Naive thymus-derived CD8-positive, alpha-beta T cell (primary cell): Measurements from ENCODE around the gene OGFOD1. TPM values are rescaled to one million over a fixed set of nuclear protein-coding genes. Genes with fewer than 3 reads are reported as not detected.
"Not testable (repeated sequence)": the region's sequence is repeated elsewhere in the genome, so short reads cannot be mapped to it uniquely, and the experiment has no call there.

Experiments used
- ATAC-seq, 2 donors: fragments of 150-1000 bp; cut with Tn5 transposase in 1 of 2; sonication (Bioruptor Pico), chemical (Tn5 transposase) in 1 of 2; 1 replicate in 1 of 2; 2 replicates in 1 of 2; pipeline ENCODE4 v1.10.0; 2021; ENCODE audit warnings: mild to moderate bottlenecking in 2 of 2, moderate library complexity in 2 of 2
- POLR2A ChIA-PET: fragments of 350-600 bp; sonication (Branson Sonifier 250); formaldehyde crosslinking; loops from one replicate; lab custom pipeline; 2021; ENCODE audit warnings: antibody characterized with exemption; lab: Charles Lee
- DNase-seq, 10 donors: peaks; one replicate each; pipeline versions ENCODE4 v3.0.0 to v3.0.0-alpha.2; 2020 to 2022
- H3K27ac Mint-ChIP-seq, 10 donors: one replicate each; pipeline ENCODE4 v1.8.0; 2020 to 2022; ENCODE audit warnings: mild to moderate bottlenecking in 10 of 10, mixed read lengths in 10 of 10, moderate library complexity in 4 of 10, inconsistent platforms in 1 of 10
- H3K27me3 Mint-ChIP-seq, 5 donors: one replicate each; pipeline ENCODE4 v1.8.0; 2021 to 2022; ENCODE audit warnings: mixed read lengths in 5 of 5
- H3K36me3 Mint-ChIP-seq, 3 donors: one replicate each; pipeline ENCODE4 v1.8.0; 2020 to 2022; ENCODE audit warnings: mixed read lengths in 3 of 3, mild to moderate bottlenecking in 2 of 3, inconsistent platforms in 1 of 3
- H3K4me1 Mint-ChIP-seq, 4 donors: one replicate each; pipeline ENCODE4 v1.8.0; 2021 to 2022; ENCODE audit warnings: mixed read lengths in 4 of 4
- H3K4me3 Mint-ChIP-seq, 10 donors: one replicate each; pipeline ENCODE4 v1.8.0; 2020 to 2022; ENCODE audit warnings: mild to moderate bottlenecking in 10 of 10, mixed read lengths in 10 of 10, moderate library complexity in 6 of 10, inconsistent platforms in 1 of 10
- H3K9me3 Mint-ChIP-seq, 9 donors: one replicate each; pipeline ENCODE4 v1.8.0; 2020 to 2022; ENCODE audit warnings: mixed read lengths in 9 of 9, mild to moderate bottlenecking in 3 of 9, inconsistent platforms in 1 of 9, moderate library complexity in 1 of 9
- polyA plus RNA-seq, 3 donors: library from polyadenylated mRNA; unstranded; fragments of 300-500 nt; fragmentation: Illumina TruSeq; gene quantifications; one replicate each; pipeline ENCODE4 v1.2.3, GENCODE V29; 2021
- total RNA-seq, 8 experiments: library from RNA in 2 of 8; stranded (reverse) in 2 of 8; gene quantifications; one replicate each; pipeline ENCODE4 v1.2.3 and lab custom pipeline; 2021 to 2026

OGFOD1 gene
- total and polyA plus RNA-seq, 5 experiments from 2014 or later = 48.0 to 109 (median 94.1) TPM

DNA sequence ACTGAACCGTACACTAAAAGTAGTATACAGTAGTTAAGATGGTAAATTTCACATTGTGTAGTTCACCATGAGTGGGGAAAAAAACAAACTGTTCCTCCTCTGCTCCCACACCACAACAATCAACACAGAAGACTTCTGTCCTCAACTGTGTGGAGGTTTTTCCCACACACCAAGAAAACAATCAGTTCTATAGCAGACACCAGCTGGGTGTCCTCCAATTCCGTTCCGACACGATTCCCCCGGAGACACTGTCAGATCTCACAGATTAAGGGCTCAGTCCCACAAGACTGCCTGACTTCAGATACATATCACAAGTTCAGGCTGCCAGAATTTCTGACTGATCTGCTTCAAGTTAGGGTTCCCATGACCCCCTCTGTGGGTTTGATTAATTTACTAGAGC lies 36.7 kb downstream of the OGFOD1 start:
- peaks cover 5 to 55% (median 24%) of the 10 kb centered on the region in 3 donors for H3K36me3 Mint-ChIP-seq
- H3K27me3 Mint-ChIP-seq = no peaks in the 10 kb centered on the region
- DNase-seq = no peak

GRCh38 chr16:56488868-56489267 lies 37.5 kb downstream of the OGFOD1 start:
- H3K4me1 Mint-ChIP-seq, H3K27ac Mint-ChIP-seq, H3K4me3 Mint-ChIP-seq, H3K27me3 Mint-ChIP-seq, H3K9me3 Mint-ChIP-seq, DNase-seq, ATAC-seq, POLR2A ChIA-PET: not testable (repeated sequence)
- H3K36me3 Mint-ChIP-seq = peaks cover 5 to 54% (median 27%) of the 10 kb centered on the region in 3 donors

More for the DNA sequence above, 36.7 kb downstream of the OGFOD1 start:
- Mint-ChIP-seq H3K4me3 (no peak overlapping the region), H3K9me3 (peaks cover 0 to 1% (median 0%) of the 10 kb centered on the region in 9 donors), H3K4me1 (peaks cover 0 to 2% (median 1%) of the 10 kb centered on the region in 4 donors), H3K27ac (peak overlapping the region in 1 of 10 donors; percentile 3)
- POLR2A ChIA-PET = no interaction called here
- ATAC-seq = no peak

DNA sequence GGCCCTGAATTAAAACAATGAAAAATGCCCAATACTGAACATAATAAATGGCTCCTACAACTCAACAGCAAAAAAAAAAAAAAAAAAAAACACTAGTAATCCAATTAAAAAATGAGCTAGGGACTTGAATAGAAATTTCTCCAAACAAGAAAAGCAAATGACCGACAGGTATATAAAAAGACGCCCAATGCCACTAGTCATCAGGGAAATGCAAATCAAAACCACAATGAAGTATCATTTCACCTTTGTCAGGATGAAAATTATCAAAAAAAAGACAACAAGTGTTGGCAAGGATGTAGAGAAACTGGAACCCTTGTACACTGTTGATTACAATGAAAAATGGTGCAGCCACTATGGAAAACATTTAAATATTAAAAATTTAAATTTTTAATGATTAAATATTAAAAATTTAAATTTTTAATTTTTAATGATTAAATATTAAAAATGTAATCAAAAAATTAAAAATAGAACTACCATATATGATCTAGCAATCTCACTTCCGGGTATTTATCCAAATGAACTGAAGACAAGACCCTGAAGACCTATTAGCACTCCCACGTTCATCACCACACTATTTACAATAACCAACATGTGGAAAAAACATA lies 40.4 kb downstream of the OGFOD1 start:
- POLR2A ChIA-PET = no interaction called here
- no peak for DNase-seq
- no peaks in the 10 kb centered on the region for H3K9me3 Mint-ChIP-seq
- ATAC-seq = no peak
- no peak overlapping the region for H3K4me3 Mint-ChIP-seq
- H3K27me3 Mint-ChIP-seq = no peaks in the 10 kb centered on the region
- peaks cover 0 to 50% (median 19%) of the 10 kb centered on the region in 3 donors for H3K36me3 Mint-ChIP-seq
- peaks cover 0 to 4% (median 1%) of the 10 kb centered on the region in 4 donors for H3K4me1 Mint-ChIP-seq
- H3K27ac Mint-ChIP-seq = no peak overlapping the region

GRCh38 chr16:56493126-56493525 lies 41.8 kb downstream of the OGFOD1 start:
- ATAC-seq (no peak), DNase-seq (no peak)
- no peak overlapping the region for H3K27ac Mint-ChIP-seq
- POLR2A ChIA-PET = no interaction called here
- H3K36me3 Mint-ChIP-seq = peaks cover 0 to 63% (median 24%) of the 10 kb centered on the region in 3 donors
- no peaks in the 10 kb centered on the region for H3K27me3 Mint-ChIP-seq
- H3K4me1 Mint-ChIP-seq = peaks cover 0 to 2% (median 0%) of the 10 kb centered on the region in 4 donors
- no peak overlapping the region for H3K4me3 Mint-ChIP-seq
- H3K9me3 Mint-ChIP-seq = no peaks in the 10 kb centered on the region

DNA sequence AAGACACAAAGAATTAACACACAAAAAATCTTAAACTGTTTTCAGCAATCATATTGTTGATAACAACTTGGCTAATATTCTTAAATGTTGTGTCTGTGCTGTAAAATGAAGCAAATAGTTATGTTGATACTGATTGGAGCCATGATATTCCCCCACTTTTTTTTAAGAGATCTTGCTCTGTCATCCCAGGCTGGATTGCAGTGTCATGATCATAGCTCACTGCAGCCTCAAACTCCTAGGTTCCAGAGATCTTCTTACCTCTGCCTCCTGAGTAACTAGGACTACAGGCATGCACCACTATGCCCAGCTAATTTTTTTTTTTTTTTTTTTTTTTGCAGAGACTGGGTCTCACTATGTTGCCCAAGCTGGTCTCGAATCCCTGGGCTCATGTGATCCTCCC lies 42.5 kb downstream of the OGFOD1 start:
- no peak overlapping the region for H3K4me3 Mint-ChIP-seq
- ATAC-seq (no peak), DNase-seq (no peak)
- no peaks in the 10 kb centered on the region for H3K9me3 Mint-ChIP-seq
- no peaks in the 10 kb centered on the region for H3K27me3 Mint-ChIP-seq
- H3K36me3 Mint-ChIP-seq = peaks cover 6 to 70% (median 30%) of the 10 kb centered on the region in 3 donors
- H3K4me1 Mint-ChIP-seq = peaks cover 0 to 2% (median 0%) of the 10 kb centered on the region in 4 donors
- no peak overlapping the region for H3K27ac Mint-ChIP-seq
- POLR2A ChIA-PET = interaction anchor here (0.7 kb wide), 1 partner anchor 988 kb away, joined by 4 read pairs; no protein-coding TSS in a partner anchor

GRCh38 chr16:56505181-56505580 lies 53.8 kb downstream of the OGFOD1 start:
- no peak overlapping the region for H3K4me3 Mint-ChIP-seq
- DNase-seq (no peak), ATAC-seq (no peak)
- POLR2A ChIA-PET = no interaction called here
- no peaks in the 10 kb centered on the region for H3K9me3 Mint-ChIP-seq
- H3K27me3 Mint-ChIP-seq = no peaks in the 10 kb centered on the region
- peaks cover 5 to 92% (median 36%) of the 10 kb centered on the region in 3 donors for H3K36me3 Mint-ChIP-seq
- H3K4me1 Mint-ChIP-seq = no peaks in the 10 kb centered on the region
- H3K27ac Mint-ChIP-seq = peak overlapping the region in 1 of 10 donors; percentile 85

- H3K9me3 Mint-ChIP-seq = no peaks in the 10 kb centered on the region
- H3K4me1 Mint-ChIP-seq = peaks cover 0 to 2% (median under 1%) of the 10 kb centered on the region in 4 donors
- H3K27me3 Mint-ChIP-seq = no peaks in the 10 kb centered on the region
- ATAC-seq (no peak), DNase-seq (no peak)
- H3K27ac Mint-ChIP-seq = peak overlapping the region in 1 of 10 donors; percentile 80
- no peak overlapping the region for H3K4me3 Mint-ChIP-seq
- H3K36me3 Mint-ChIP-seq = peaks cover 4 to 94% (median 35%) of the 10 kb centered on the region in 3 donors
- POLR2A ChIA-PET = no interaction called here
These were observed 55.6 kb downstream of the OGFOD1 start for GRCh38 chr16:56506941-56507340.

- Mint-ChIP-seq H3K27me3 (no peaks in the 10 kb centered on the region), H3K36me3 (peaks cover 0 to 81% (median 31%) of the 10 kb centered on the region in 3 donors), H3K4me3 (no peak overlapping the region), H3K27ac (no peak overlapping the region), H3K4me1 (peaks cover 7 to 33% (median 26%) of the 10 kb centered on the region in 4 donors), H3K9me3 (no peaks in the 10 kb centered on the region)
- ATAC-seq (no peak), DNase-seq (no peak)
- POLR2A ChIA-PET = no interaction called here
These were observed 59.2 kb downstream of the OGFOD1 start for GRCh38 chr16:56510544-56510943.

- Mint-ChIP-seq H3K4me1 (peaks cover 12 to 48% (median 38%) of the 10 kb centered on the region in 4 donors), H3K27me3 (no peaks in the 10 kb centered on the region), H3K4me3 (no peak overlapping the region), H3K36me3 (peaks cover 0 to 69% (median 26%) of the 10 kb centered on the region in 3 donors), H3K9me3 (no peaks in the 10 kb centered on the region), H3K27ac (no peak overlapping the region)
- no peak for ATAC-seq
- POLR2A ChIA-PET = no interaction called here
- DNase-seq = no peak
These were observed 60.7 kb downstream of the OGFOD1 start for GRCh38 chr16:56512025-56512424.

- Mint-ChIP-seq H3K27me3 (no peaks in the 10 kb centered on the region), H3K27ac (no peak overlapping the region), H3K4me3 (peak overlapping the region in 1 of 10 donors; percentile 28), H3K36me3 (peaks cover 0 to 59% (median 20%) of the 10 kb centered on the region in 3 donors), H3K9me3 (no peaks in the 10 kb centered on the region), H3K4me1 (peaks cover 17 to 55% (median 49%) of the 10 kb centered on the region in 4 donors)
- POLR2A ChIA-PET = interaction anchor here (1.9 kb wide), 1 partner anchor 189 kb away, joined by 5 read pairs; no protein-coding TSS in a partner anchor
- DNase-seq (no peak), ATAC-seq (no peak)
These were observed 61.7 kb downstream of the OGFOD1 start for GRCh38 chr16:56513091-56513490.

- Mint-ChIP-seq H3K36me3 (peaks cover 0 to 50% (median 17%) of the 10 kb centered on the region in 3 donors), H3K4me1 (peaks cover 19 to 63% (median 57%) of the 10 kb centered on the region in 4 donors), H3K27me3 (no peaks in the 10 kb centered on the region), H3K4me3 (peak overlapping the region in 1 of 10 donors; percentile 2), H3K9me3 (no peaks in the 10 kb centered on the region), H3K27ac (peak overlapping the region in 2 of 10 donors; percentile 5 to 8)
- POLR2A ChIA-PET = interaction anchor here (1.4 to 1.9 kb wide), 2 partner anchors 63 to 188 kb away, joined by 3 to 5 read pairs; partner anchors contain the start of genes NUDT21 and OGFOD1
- peak in 9 of 10 donors; percentile 30 to 66 (median 46) for DNase-seq
- peak; percentile 90 to 93 for ATAC-seq
These were observed 62.6 kb downstream of the OGFOD1 start for GRCh38 chr16:56513972-56514371.

DNA sequence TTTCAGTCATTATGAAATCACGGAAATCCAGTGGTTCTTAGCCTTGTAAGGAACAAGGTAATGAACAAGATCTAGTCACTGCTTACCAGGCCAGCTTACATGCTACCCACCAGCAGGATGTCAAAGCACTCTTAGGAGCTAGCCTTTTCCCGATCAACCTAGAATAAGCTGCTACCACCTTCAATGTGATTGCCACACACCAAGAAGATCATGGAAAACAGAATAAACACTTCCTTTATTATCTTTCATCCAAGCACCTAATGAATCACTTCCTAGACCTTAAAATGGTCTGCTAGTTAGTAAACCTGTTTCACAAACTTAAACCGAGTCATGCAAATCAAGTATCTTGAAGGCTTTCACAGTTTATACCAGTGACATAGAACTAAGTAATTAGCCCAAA lies 63.5 kb downstream of the OGFOD1 start:
- H3K9me3 Mint-ChIP-seq = no peaks in the 10 kb centered on the region
- ATAC-seq (no peak), DNase-seq (no peak)
- H3K27me3 Mint-ChIP-seq = no peaks in the 10 kb centered on the region
- peak overlapping the region in 1 of 10 donors; percentile 7 for H3K4me3 Mint-ChIP-seq
- peak overlapping the region in 4 of 10 donors; percentile 2 to 60 (median 46) for H3K27ac Mint-ChIP-seq
- POLR2A ChIA-PET = interaction anchor here (1.4 to 1.9 kb wide), 2 partner anchors 63 to 187 kb away, joined by 3 to 5 read pairs; partner anchors contain the start of genes NUDT21 and OGFOD1
- H3K4me1 Mint-ChIP-seq = peaks cover 21 to 64% (median 61%) of the 10 kb centered on the region in 4 donors
- H3K36me3 Mint-ChIP-seq = peaks cover 0 to 42% (median 15%) of the 10 kb centered on the region in 3 donors

GRCh38 chr16:56515665-56516064 lies 64.3 kb downstream of the OGFOD1 start:
- no peak for ATAC-seq
- peaks cover 25 to 71% (median 68%) of the 10 kb centered on the region in 4 donors for H3K4me1 Mint-ChIP-seq
- H3K36me3 Mint-ChIP-seq = peaks cover 0 to 34% (median 12%) of the 10 kb centered on the region in 3 donors
- peak overlapping the region in 5 of 10 donors; percentile 21 to 71 (median 35) for H3K27ac Mint-ChIP-seq
- DNase-seq = no peak
- no peaks in the 10 kb centered on the region for H3K27me3 Mint-ChIP-seq
- POLR2A ChIA-PET = no interaction called here
- H3K9me3 Mint-ChIP-seq = no peaks in the 10 kb centered on the region
- H3K4me3 Mint-ChIP-seq = peak overlapping the region in 5 of 10 donors; percentile 22 to 69 (median 46)
